Measurements from ENCODE around the gene PHKG1. TPM values are rescaled to one million over a fixed set of nuclear protein-coding genes. Genes with fewer than 3 reads are reported as not detected.

PHKG1 gene
- total and polyA plus RNA-seq, 2 of the 8 experiments (the other 6 are each of a cell fraction or from before 2014, with no cell fraction given): 0.03 to 0.61 TPM

DNA sequence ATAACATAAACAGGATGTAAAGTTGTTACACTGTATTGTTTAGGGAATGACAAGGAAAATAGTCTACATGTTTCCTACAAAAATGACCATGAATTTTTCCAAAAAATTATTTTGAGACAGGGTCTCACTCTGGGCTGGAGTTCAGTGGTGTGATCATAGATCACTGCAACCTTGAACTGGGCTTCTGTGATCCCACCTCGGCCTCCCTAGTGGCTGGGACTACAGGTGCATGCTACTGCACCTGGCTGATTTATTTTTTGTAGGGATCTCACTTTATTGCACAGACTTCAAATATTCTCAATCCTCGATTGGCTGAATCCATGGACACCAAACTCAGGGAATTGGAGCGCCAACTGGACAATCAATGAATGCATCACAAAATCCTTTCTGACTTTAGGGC is 6.9 kb upstream of the PHKG1 start:
- peaks cover 4 to 31% (median 15%) of the 10 kb centered on the region in 4 experiments; a peak in 7 of 8 replicates for H3K36me3 ChIP-seq (ENCODE audit: control insufficient read depth in 2 of 4, insufficient read depth in 4 of 4, low read length in 3 of 4)
- no peaks in the 10 kb centered on the region for H4K20me1 ChIP-seq (replicated peaks in 1 of 2; ENCODE audit: control insufficient read depth in 1 of 2, insufficient read depth in 2 of 2, low read length in 2 of 2)
- WGBS, 2 experiments (ENCODE audit: extremely low coverage in 1 of 2, insufficient coverage in 1 of 2, insufficient read length in 1 of 2, insufficient replicate concordance in 2 of 2, low coverage in 1 of 2, low lambda C conversion rate in 2 of 2, missing lambda C conversion rate in 1 of 2): 89% methylated on average over 3 of the region's 3 CpGs; no CpG with 5 or more reads in 1 of the 2 experiments
- no peak for DNase-seq (ENCODE audit: low read depth in 1 of 2, low spot score in 2 of 2)
- H2AFZ ChIP-seq (ENCODE audit: low read length): no peak overlapping the region
- no peaks in the 10 kb centered on the region for H3K4me1 ChIP-seq (replicated peaks in 1 of 4; ENCODE audit: control insufficient read depth in 3 of 4, insufficient read depth in 4 of 4, low read length in 3 of 4)
- no peak overlapping the region for H2BK20ac ChIP-seq (ENCODE audit: low read length)
- no peak overlapping the region for H3K18ac ChIP-seq (ENCODE audit: extremely low read depth, low read length)
- no peak overlapping the region for H4K5ac ChIP-seq (ENCODE audit: insufficient read length, low read depth, low read length)
- H3K14ac ChIP-seq (ENCODE audit: insufficient read length): no peak overlapping the region
- no peak overlapping the region for H2BK15ac ChIP-seq (ENCODE audit: low read length)
- no peaks in the 10 kb centered on the region for H3K79me1 ChIP-seq (ENCODE audit: low read depth, low read length)
- no peak for FAIRE-seq
- no peak overlapping the region for H3K4me3 ChIP-seq (ENCODE audit: extremely low read depth in 1 of 4, insufficient read depth in 2 of 4, low read depth in 3 of 4, low read length in 4 of 4)
- CTCF ChIA-PET (ENCODE audit: partially characterized antibody): no interaction called here
- no peak overlapping the region for H3K27ac ChIP-seq (ENCODE audit: low read depth, low read length)
- POLR2A ChIA-PET (ENCODE audit: partially characterized antibody): interaction anchor here (1.4 kb wide), 1 partner anchor 11 kb away, joined by 4 read pairs; no protein-coding TSS in a partner anchor
- no peak overlapping the region for H2BK5ac ChIP-seq (ENCODE audit: low read depth, low read length)
- no peak overlapping the region for H4K91ac ChIP-seq (replicated peaks; ENCODE audit: insufficient read length, low read length)
- no peak overlapping the region for H2AK5ac ChIP-seq (ENCODE audit: low read depth, low read length)
- H3K9ac ChIP-seq (replicated peaks in 1 of 4; ENCODE audit: extremely low read depth in 1 of 4, low read depth in 3 of 4, low read length in 3 of 4): no peak overlapping the region
- H3K79me2 ChIP-seq (ENCODE audit: control insufficient read depth in 1 of 2, insufficient read depth in 2 of 2, low read length in 2 of 2): no peaks in the 10 kb centered on the region; a peak in 1 of 4 replicates
- no peak overlapping the region for H2BK120ac ChIP-seq (replicated peaks; ENCODE audit: low read depth, low read length)
- no peak overlapping the region for H3K23ac ChIP-seq (ENCODE audit: insufficient read length)
- H3K56ac ChIP-seq (replicated peaks; ENCODE audit: insufficient read length, low read depth, low read length): no peak overlapping the region
- H3K9me3 ChIP-seq (ENCODE audit: insufficient read depth in 2 of 2, low read depth in 1 of 2, low read length in 1 of 2): peaks cover 0 to 13% of the 10 kb centered on the region in 2 experiments; a peak in 2 of 4 replicates
- H4K8ac ChIP-seq (ENCODE audit: extremely low read depth, insufficient read depth, low read length): no peak overlapping the region
- H2BK12ac ChIP-seq (ENCODE audit: low read depth, low read length): no peak overlapping the region
- H3K27me3 ChIP-seq (replicated peaks in 1 of 4; ENCODE audit: control insufficient read depth in 3 of 4, extremely low read depth in 1 of 4, insufficient read depth in 3 of 4, low read length in 3 of 4): no peaks in the 10 kb centered on the region
- no peak overlapping the region for H3K4ac ChIP-seq (replicated peaks; ENCODE audit: insufficient read length, low read depth, low read length)
- no peak overlapping the region for H3K4me2 ChIP-seq (ENCODE audit: insufficient read depth in 1 of 2, low read depth in 2 of 2, low read length in 2 of 2)
- no peaks in the 10 kb centered on the region for H3K23me2 ChIP-seq (ENCODE audit: low read depth, low read length)
- TF ChIP-seq, protein P1, sequence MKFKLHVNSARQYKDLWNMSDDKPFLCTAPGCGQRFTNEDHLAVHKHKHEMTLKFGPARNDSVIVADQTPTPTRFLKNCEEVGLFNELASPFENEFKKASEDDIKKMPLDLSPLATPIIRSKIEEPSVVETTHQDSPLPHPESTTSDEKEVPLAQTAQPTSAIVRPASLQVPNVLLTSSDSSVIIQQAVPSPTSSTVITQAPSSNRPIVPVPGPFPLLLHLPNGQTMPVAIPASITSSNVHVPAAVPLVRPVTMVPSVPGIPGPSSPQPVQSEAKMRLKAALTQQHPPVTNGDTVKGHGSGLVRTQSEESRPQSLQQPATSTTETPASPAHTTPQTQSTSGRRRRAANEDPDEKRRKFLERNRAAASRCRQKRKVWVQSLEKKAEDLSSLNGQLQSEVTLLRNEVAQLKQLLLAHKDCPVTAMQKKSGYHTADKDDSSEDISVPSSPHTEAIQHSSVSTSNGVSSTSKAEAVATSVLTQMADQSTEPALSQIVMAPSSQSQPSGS (IDR thresholded peaks at IDR 0.05; ENCODE audit: low read length): no peak
- TF ChIP-seq POU5F1 (IDR thresholded peaks at IDR 0.05; ENCODE audit: low read depth, low read length) (no peak), TAF7 (optimal IDR thresholded peaks at IDR 0.05; ENCODE audit: borderline replicate concordance, low read depth, low read length) (no peak), CREB1 (IDR thresholded peaks at IDR 0.05) (no peak), ASH2L (IDR thresholded peaks at IDR 0.05; ENCODE audit: low read length) (no peak), RXRA (IDR thresholded peaks at IDR 0.05; ENCODE audit: insufficient read depth, low read depth, low read length) (no peak), CBX5 (IDR thresholded peaks at IDR 0.05; ENCODE audit: low read depth, low read length) (no peak), HDAC6 (IDR thresholded peaks at IDR 0.05; ENCODE audit: low read depth, low read length) (no peak), SP1 (IDR thresholded peaks at IDR 0.05; ENCODE audit: low read depth, low read length) (no peak), TBP (IDR thresholded peaks at IDR 0.05; ENCODE audit: low read depth, low read length) (no peak), TEAD4 (IDR thresholded peaks at IDR 0.05; ENCODE audit: low read depth, low read length) (no peak), SIRT6 (IDR thresholded peaks at IDR 0.05; ENCODE audit: low read length) (no peak), RFX5 (IDR thresholded peaks at IDR 0.05; ENCODE audit: borderline replicate concordance, low read depth, low read length) (no peak), CEBPB (IDR thresholded peaks at IDR 0.05; ENCODE audit: low read depth, low read length) (no peak)

Measured in H1 (cell line).